Ammon's horn (tissue), 1 donor: ENCODE measurements around the gene CCDC63.

Experiments
- DNase-seq: peaks from one replicate; pipeline ENCODE4 v3.0.0-alpha.2; 2016; ENCODE audit warnings: low spot score

The CCDC63 gene

GRCh38 chr12:110885152-110885840, 38.5 kb downstream of the CCDC63 start:
- no peak for DNase-seq

GRCh38 chr12:110888256-110888991, 41.6 kb downstream of the CCDC63 start:
- DNase-seq: no peak

- no peak for DNase-seq
These were observed 42.6 kb downstream of the CCDC63 start for GRCh38 chr12:110889361-110889760.

GRCh38 chr12:110893956-110894355, 47.2 kb downstream of the CCDC63 start:
- no peak for DNase-seq

DNA sequence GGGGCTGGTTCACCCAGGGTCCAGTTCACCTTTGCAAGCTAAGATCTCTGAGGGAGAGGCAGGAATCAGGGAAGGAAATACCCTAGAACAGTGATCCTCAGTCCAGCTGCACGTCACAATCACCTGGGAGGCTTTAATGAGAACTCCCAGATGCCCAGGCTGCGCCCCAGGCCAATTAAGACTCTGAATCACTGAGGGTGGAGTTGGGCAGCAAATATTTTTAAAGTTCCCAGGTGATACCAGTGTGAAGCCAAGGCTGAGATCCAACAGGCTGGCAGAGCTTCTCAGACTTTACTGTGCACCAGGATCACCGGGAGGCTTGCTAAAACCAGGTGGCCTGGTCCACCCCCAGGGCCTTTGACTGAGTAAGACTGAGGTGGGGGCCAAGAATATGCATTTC, 49.8 kb downstream of the CCDC63 start:
- no peak for DNase-seq

- no peak for DNase-seq
These were observed 54.6 kb downstream of the CCDC63 start for GRCh38 chr12:110901401-110901800.

- DNase-seq: no peak
These were observed 56.7 kb downstream of the CCDC63 start for GRCh38 chr12:110903511-110903910.

GRCh38 chr12:110906083-110906482, 59.3 kb downstream of the CCDC63 start:
- DNase-seq: no peak

- DNase-seq: no peak
These were observed 59.7 kb downstream of the CCDC63 start for GRCh38 chr12:110906516-110906915.

GRCh38 chr12:110906985-110907384, 60.2 kb downstream of the CCDC63 start:
- DNase-seq: no peak

DNA sequence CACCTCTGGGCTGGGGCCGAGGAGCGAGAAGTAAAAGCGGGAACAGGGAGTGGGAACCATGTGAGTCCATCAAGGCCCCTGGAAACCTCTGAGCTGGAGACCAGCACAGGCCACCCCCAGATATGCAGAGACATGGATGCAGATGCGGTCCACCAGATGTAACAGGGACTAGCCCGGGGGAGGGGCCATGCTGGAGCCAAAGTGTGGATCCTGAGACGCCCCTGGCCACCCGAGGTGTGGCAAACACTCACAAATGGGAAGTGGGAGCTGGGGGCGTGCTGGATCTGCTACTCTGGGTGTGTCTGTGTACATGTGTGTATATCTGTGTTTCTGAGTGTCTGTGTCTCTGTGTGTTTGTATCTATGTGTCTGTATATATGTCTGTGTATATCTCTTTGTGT, 60.8 kb downstream of the CCDC63 start:
- no peak for DNase-seq

DNA sequence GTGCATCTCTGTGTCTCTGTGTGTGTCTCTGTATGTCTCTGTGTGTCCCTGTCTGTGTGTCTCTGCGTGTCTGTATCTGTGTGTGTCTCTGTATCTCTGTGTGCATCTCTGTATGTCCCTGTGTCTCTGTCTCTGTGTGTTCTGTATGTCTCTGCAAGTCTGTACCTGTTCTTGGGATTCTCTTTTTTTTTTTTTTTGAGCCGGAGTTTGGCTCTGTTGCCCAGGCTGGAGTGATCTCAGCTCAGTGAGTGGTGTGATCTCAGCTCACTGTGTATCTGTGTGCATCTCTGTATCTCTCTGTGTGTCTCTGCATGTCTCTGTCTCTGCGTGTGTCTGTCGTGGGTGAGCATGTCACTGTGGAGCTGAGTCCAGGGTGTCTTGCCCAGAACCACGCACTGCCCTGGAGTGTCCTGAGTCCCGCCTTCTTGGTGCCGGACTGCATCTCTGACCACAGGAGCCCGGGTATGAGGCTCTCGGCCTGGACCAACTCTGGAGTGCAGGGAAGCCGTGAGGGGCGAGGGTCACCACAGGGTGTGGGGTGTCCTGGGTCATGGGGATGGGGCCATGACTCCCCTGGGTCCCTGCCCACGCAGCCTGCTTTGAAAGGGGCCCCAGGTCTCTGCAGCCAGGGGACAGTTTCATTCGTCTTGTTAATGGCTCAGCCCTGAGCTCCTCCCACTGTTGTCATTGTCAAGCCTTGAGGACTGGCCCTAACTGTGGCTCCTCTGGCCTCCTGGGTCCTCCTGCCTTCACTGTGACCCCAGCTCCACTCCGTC, 61.8 kb downstream of the CCDC63 start:
- DNase-seq: no peak

GRCh38 chr12:110912263-110912662, 65.5 kb downstream of the CCDC63 start:
- DNase-seq: no peak

- no peak for DNase-seq
These were observed 66.6 kb downstream of the CCDC63 start for GRCh38 chr12:110913119-110914056.

DNA sequence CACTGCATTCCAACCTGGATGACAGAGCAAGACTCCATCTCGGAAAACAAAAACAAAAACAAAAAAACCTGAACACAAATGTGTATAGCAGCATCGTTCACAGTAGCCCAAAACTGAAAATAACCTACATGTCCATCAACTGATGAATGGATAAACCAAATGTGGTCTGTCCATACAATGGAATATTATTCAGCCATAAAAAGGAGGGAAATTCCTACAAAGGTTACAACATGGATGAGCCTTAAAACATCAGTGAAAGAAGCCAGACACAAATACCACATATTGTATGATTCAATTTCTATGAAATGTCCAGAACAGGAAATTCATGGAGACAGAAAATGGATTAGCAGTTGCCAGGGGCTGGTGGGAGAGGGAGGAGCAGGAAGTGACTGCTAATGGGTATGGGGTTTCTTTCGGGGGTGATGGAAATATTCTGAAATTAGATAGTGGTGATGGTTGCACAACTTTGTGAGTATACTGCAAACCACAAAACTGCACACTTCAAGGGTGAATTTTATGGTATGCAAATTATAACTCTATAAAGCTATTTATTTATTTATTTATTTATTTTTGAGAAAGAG, 69.6 kb downstream of the CCDC63 start:
- no peak for DNase-seq

GRCh38 chr12:110917467-110917866, 70.7 kb downstream of the CCDC63 start:
- no peak for DNase-seq

- DNase-seq: no peak
These were observed 71.2 kb downstream of the CCDC63 start for GRCh38 chr12:110917961-110918360.

DNA sequence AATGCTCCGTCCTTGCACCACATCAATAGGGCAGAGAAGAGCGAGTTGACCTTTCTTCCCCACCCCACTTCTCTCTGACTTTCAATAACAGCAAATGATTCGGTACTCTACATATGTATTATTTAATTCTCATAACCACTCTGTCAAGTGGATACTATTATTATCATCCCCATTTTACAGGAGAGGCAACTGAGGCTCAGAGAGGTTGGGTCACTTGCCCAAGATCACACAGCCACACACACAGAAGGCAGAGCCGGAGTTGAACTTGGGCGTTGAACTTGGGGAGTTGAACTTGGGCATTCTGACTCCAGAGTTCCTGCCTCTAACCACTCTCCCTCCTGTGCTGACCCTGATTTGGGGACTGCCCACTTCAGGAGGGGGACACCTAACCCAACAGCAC, 72.9 kb downstream of the CCDC63 start:
- no peak for DNase-seq

GRCh38 chr12:110920324-110920910, 73.6 kb downstream of the CCDC63 start, which contains the start of gene MYL2:
Gene MYL2, minus strand, starts transcription at chr12:110920579. Its CDS starts 50 bp downstream, at chr12:110920529.
- no peak for DNase-seq

DNA sequence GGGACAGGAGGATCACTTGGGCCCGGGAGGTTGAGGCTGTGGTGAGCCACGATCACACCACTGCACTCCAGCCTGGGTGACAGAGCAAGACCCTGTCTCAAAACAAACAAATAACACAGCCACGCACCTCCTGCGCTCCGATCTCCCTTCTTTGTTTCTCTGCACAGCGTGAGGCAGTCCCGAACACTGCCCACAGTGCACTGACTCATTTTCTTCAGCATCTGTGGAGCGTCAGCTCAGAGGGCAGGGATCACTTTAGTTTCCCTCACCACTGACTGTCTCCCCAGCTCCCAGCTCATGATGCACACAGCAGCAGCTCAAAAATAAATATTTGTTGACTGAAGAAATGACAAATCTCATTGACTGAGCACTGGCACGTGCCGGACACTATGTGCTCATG, 74.5 kb downstream of the CCDC63 start:
- DNase-seq: no peak

DNA sequence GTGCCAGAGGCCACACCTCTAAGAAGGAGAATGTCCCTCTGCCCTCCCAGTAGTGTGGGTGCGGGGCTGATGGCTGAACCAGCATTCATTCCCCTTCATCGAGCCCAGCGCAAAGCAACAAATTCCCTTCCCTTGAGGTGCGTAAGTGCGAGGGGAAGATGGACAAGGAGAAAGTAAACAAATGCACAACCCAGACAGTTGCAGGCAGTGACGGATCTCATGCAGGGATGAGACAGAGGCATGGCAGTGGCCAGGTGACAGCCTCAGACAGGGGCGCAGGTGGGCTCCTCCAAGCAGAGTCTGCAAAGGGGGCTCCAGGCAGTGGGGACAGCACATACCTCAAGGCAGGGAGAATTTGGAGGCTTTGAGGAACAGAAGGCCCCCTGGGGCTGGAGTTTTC, 75.9 kb downstream of the CCDC63 start:
- no peak for DNase-seq
